NCI-H1048 (cell line): Measurements from ENCODE around the gene C12orf57.
A peak's percentile ranks its signal among the peaks of the same experiment; 100 is the strongest.
"Not testable (repeated sequence)": the region's sequence is repeated elsewhere in the genome, so short reads cannot be mapped to it uniquely, and the experiment has no call there.

Experiments used
- DNase-seq: peaks from one replicate; lab custom pipeline; 2025; lab: John Stamatoyannopoulos, UW

The C12orf57 gene, protein sequence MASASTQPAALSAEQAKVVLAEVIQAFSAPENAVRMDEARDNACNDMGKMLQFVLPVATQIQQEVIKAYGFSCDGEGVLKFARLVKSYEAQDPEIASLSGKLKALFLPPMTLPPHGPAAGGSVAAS

DNA sequence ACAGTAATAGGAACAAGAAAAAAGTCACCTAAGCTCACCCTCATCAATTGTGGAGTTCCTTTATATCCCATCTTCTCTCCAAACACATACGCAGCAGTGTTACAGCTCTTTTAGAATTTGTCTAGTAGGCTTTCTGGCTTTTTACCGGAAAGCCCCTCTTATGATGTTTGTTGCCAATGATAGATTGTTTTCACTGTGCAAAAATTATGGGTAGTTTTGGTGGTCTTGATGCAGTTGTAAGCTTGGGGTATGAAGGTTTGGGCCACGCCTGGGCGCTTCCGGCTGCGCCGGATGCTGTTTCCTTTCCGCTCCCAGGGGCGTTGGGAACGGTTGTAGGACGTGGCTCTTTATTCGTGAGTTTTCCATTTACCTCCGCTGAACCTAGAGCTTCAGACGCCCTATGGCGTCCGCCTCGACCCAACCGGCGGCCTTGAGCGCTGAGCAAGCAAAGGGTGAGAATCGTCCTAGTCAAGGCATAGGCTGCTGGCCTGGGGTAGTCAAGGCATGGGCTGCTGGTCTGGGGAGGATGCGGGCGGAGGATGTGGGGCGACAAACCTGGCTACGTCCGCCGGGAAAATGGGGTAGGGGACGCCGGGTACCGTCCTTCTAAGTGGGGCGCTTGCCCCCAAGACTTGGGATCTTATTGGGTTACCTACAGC, at the start of gene C12orf57, which contains the start of gene RNU7-1:
TSS of gene C12orf57 (plus strand) at position 301 of the 659 bp plus-strand sequence. CDS start at position 401, 100 bp downstream.
TSS of gene RNU7-1 (plus strand) at position 95 of the 659 bp plus-strand sequence.
- DNase-seq: peak; percentile 41

DNA sequence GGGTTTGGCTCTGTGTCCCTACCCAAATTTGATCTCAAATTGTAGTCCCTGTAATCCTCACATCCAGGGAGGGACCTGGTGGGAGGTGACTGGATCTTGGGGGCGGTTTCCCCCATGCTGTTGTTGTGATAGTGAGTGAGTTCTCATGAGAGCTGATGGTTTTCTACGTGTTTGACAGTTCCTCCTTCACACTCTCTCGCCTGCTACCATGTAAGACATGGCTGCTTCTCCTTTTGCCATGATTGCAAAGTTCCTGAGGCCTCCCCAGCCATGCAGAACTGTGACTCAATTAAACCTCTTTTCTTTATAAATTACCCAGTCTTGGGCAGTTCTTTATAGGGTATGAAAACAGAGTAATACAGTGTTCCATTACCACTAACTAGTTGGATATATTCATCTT, 49.5 kb upstream of the C12orf57 start:
- no peak for DNase-seq

DNA sequence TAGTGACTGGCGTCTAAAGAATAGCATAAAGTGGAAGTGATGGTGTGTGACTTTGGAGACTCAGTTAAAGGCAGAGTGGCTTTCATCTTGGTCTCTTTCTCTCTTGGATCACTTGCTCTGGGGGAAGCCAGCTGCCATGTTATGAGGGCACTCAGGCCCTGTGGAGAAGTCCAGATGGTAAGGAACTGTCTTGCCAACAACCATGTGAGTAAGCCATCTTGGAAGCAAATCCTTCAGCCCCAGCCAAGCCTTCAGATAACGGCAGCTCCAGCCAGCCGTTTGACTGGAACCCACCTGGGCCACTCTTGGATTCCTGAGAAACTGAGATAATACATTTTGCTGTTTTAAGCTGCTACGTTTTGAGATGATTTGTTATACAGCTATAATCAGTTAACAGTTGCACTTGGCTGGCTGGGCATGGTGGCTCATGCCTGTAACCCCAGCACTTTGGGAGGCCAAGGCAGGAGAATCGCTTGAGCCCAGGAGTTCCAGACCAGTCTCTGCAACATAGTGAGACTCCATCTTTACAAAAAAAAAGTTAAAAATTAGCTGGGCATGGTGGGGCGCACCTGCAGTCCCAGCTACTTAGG, 46.9 kb upstream of the C12orf57 start:
- no peak for DNase-seq

DNA sequence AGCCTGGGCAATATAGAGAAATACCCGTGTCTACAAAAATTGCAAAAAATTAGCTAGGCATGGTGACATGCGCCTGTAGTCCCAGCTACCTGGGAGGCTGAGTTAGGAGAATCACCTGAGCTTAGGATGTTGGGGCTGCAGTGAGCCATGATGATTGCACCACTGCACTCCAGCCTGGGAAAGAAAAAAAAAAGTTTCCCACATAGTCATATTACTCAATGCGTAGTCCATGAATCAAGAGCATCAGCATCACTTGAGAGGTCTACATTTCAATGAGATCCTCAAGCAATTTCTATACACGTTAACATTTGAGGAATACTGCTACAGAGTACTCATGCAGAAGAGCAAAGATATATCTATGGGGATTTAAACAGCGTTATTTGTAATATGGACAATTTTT, 44.4 kb upstream of the C12orf57 start:
- no peak for DNase-seq

DNA sequence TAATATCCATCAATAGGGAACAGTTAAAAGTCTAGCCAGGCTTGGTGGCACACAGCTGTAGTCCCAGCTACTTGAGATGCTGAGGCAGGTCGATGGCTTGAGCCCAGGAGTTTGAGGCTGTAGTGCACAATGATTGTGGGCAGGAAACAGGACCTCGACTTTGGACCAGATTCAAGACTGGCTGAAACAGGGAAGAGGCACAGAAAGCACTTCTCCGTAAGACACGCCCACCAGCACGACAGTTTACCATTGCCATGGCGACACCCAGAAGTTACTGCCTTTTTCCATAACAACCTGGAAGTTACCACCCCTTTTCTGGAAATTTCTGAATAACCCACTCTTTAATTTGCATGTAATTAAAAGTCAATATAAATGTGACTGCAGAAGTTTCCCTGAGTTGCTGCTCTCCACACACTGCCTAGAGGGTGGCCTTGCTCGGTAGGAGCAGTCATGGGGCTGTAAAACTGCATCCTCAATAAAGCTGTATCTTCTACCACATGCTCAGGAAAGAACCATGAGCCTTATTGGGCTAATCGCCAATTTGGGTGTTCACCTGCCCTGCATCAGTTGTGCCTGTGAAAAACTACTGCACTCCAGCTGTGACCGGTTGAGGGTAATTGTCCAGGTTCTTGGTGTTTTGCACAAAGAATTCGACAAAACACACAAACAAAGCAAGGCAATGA, 43.8 kb upstream of the C12orf57 start:
- DNase-seq: peak; percentile 68

DNA sequence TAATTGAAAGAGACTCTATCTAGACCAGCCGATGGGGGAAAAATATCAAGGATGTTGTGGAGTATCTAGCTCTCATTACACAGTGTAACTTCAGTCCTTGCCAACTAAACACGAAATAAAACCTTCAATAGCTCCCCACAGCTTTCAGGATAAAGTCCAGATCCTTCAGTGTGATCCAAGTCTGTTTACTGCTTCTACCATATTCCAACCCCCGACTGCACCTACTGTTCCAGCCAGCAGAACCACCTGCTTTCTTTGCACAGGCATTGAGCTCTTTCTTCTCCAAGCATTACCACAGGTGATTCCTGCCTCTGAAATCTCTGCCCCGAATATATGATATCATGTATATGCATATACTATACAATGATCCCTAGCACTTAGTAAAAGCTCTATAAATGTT, 41.4 kb upstream of the C12orf57 start:
- no peak for DNase-seq

DNA sequence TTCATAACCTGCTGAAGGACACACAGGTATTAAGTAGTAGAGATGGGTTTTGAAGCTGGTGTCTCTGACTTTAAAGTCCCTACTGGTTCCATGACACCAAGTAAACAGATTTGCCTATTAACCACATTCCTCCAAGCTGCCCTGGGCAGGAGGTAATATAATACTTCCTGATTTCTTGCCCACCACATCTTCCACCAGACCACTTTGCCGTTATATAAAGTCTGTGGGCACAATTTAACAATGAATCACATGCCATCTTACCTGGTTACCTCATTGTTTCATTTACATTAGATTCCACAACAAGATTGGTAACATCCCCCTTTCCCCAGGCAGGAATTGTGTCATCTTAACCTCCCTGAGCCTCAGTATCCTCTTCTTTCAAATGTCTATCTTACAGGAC, 40.1 kb upstream of the C12orf57 start:
- no peak for DNase-seq

DNA sequence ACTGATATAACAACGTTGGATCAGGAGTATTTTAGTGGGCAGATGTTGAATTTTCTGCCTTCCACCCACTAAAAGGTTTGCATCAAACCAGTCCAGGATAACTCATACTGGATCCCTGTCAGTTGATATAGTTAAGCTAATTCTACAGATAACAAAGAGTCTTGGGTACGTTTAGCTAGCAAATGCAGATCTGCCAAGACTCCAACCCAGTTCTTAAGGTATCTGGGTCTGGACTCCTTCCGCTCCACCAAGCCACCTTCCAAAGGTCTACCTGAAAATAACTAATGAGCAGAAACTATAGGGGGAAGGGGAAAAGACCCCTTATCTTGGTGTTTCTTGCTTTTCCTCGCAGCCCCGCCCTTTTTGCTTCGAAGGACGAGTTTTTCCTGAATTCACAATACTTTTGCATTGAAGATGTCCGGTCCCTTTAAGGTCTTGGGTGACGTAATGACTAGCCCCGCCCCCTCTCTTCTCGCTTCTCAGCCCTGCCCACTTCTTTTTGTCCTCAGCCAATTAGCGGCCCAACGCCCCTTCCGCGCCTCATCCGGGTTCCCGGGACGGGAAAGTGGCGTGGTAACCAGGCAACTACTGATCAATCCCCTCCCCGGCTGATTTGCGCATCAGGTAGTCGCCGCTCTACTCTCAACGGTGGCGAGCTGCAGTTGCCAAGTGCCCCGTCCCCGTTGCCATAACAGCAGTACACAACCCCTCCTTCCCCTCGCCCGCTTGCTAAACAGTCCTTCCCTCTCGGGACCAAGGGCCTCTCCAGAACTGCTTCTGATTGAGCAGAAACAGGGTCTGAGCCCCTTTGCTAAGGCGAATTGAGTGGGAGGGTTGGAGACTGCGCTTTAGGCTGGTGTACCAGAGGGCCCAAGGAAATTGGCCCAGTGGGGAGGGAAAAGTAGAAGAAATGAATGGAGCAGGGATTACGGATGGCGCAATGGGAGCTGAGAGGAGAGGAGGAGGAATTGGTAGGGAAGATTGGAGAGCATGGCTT, 39.2 kb upstream of the C12orf57 start, which contains the start of gene LRRC23:
TSS of gene LRRC23 (plus strand) at position 543 of the 997 bp plus-strand sequence. CDS start 812 bp downstream, outside the sequence.
- DNase-seq: peak; percentile 96

DNA sequence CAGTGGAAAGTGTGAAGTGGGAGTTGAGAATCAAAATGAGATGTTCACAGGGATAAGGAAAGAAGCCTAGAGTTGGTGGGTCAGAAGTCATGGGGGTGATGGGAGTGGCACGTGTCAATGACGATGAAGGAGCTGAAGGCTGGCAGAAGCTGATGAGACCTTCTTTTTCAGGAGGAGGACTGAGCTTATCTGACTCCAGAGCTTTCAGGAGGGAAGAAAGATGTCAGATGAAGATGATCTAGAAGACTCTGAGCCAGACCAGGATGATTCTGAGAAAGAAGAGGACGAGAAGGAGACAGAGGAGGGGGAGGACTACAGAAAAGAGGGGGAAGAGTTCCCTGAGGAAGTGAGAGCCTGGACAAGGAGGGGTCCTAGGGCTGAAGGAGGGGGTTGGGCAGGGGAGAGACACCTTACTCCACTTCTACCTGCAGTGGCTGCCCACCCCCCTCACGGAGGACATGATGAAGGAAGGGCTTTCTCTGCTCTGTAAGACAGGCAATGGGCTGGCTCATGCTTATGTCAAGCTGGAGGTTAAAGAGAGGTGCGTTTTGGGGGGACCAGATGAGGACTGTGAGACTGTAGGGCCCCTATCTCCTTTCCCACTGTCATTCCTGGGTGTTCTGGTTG, 38.3 kb upstream of the C12orf57 start:
- no peak for DNase-seq

DNA sequence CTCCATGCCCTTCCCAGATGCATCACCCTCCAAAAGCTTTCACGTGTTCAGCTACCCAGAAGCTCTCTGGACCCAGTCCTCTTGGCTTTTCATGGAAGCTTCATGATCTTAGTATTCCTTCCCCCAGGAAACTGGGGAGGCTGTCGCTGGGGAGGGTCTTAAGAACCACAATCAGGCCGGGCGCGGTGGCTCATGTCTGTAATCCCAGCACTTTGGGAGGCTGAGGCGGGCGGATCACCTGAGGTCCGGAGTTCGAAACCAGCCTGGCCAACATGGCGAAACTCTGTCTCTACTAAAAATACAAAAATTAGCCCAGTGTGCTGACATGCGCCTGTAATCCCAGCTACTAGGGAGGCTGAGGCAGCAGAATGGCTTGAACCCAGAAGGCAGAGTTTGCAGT, 35.7 kb upstream of the C12orf57 start:
- DNase-seq: not testable (repeated sequence)

DNA sequence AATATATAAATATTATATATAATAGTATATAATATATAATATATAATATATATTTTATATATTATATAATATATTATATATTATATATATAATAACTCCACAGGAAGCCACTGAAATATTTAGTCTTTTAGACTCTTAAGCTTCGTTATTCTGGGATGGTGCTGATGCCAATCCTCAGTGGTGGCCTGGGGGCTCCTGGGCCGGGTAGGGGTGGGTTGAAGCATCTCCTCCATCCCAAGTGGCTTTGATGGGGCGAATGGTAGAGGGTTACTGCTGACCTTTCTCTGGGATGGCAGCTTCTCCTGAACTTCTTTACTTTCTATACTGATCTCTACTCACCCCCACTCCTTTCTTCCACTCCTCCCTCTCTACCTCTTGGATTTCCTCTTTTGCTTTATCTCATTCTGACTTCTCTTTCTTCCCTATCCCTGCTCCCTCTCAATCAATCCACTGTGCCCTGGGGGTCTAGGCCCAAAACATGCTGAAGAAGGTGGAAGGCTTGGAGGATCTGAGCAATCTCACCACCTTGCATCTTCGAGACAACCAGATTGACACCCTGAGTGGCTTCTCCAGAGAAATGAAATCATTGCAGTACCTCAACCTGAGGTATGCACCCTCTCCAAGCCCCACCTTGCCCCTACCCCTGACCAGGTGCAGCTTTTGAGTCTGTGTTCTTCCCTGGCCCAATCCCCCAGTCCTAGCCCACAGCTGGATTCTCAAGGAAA, 34.2 kb upstream of the C12orf57 start:
- DNase-seq: no peak

DNA sequence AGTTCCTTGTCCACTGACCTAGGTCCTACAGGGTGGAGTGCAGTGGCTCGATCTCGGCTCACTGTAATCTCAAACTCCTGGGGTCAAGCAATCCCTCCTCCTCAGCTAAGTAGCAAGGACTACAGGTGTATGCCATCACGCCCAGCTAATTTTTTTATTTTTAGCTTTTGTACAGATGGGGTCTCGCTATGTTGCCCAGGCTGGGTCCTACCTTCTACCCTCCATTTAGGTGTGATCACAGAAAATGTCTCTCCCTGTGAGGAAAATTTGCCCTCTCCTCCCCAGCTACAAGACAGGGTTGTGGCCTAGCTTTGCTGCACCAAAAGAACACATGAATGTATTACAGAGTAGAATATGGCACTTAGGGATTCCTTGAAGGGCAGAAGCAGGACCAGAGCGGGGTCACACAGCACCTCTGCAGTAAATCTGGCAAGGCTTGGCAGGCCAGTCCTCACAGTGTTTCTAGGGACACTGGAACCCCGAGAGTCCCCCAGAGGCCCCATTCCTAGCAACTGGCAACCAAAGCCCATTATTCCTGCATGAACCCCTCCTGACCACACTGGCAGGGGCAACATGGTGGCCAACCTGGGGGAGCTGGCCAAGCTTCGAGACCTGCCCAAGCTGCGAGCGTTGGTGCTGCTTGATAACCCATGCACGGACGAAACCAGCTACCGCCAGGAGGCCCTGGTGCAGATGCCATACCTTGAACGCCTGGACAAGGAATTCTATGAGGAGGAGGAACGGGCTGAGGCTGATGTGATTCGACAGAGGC, 31.5 kb upstream of the C12orf57 start:
- no peak for DNase-seq

DNA sequence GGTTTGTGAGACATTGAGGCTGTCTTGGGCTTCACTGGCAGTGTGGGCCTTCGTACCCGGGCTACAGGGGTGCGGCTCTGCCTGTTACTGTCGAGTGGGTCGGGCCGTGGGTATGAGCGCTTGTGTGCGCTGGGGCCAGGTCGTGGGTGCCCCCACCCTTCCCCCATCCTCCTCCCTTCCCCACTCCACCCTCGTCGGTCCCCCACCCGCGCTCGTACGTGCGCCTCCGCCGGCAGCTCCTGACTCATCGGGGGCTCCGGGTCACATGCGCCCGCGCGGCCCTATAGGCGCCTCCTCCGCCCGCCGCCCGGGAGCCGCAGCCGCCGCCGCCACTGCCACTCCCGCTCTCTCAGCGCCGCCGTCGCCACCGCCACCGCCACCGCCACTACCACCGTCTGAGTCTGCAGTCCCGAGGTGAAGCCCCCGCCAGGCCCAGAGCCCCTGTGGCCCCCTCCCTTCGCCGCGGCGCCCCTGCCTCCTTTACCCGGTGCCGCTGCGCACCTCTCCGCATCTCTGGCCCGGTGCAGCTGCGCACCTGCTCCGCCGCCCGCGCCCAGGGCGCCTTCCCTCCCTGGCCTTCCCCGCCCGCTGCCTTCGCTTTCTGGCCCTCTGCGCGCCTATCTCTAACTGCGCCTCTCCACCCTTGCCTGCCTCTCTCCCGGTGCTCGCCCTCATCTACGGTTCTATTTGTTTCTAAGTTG, 29.4 kb upstream of the C12orf57 start, which contains the start of gene ENO2:
TSS of gene ENO2 (plus strand) at position 335 of the 701 bp plus-strand sequence. CDS start 1,253 bp downstream, outside the sequence.
- no peak for DNase-seq

DNA sequence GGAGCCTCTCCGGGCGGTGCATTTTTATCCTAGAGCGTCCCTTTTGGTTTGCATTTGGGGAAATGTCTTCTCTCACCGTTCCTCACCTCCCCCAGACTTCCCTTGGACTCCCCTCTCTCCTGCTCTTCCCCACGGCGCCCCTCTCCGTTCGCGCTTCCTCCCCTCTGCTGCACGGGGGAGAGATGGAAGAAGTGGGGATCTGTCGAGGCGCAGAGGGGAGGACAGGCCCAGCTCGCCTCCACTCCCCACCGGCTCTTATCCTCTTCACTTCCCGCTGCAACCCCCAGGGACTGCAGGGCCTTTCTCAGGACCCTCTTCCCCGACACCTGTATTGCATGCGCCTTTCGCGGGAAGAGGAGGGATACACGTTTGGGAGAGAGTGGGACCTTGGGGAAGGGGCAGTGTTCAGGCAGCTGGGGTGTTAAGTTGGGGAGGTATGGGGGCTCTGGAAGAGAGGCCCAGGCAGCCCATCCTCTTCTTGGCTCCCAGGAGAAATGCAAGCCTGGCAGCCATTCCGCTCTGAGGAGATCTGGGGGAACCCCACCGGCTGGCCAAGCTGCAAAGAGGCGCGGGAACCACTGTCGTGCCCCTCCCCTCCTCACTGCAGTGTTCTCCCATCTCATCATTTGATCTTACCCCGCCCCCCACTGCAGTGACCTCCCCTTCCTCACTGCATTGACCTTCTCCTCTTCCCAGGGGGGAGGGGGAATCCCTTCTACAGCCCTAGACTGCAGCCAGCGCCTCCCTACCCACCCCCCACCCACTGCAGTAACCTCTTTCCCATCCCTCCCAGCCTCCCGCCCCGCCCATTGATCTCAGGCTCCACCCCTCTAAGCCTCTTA, 28.7 kb upstream of the C12orf57 start:
- DNase-seq: no peak

DNA sequence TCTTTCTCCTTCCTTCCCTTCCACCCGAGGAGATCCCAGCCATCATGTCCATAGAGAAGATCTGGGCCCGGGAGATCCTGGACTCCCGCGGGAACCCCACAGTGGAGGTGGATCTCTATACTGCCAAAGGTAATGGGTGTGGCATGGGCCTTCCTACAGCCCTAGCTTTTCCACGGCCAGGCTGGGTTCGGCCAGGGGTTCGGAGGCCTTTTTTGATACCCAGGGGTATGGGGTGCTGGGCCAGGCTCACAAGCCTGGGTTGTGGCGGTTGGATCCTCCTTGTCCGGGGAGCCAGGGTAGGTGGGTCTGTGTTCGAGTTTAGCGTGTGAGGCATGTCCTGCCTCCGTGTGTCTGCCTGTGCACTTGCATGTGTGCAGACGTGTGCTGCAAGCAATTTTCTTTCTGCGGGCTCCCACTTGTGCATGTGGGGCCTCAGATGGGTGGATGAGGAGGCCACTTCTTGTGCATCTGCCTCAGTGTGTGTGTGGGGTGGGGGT, 28.0 kb upstream of the C12orf57 start:
- DNase-seq: no peak

DNA sequence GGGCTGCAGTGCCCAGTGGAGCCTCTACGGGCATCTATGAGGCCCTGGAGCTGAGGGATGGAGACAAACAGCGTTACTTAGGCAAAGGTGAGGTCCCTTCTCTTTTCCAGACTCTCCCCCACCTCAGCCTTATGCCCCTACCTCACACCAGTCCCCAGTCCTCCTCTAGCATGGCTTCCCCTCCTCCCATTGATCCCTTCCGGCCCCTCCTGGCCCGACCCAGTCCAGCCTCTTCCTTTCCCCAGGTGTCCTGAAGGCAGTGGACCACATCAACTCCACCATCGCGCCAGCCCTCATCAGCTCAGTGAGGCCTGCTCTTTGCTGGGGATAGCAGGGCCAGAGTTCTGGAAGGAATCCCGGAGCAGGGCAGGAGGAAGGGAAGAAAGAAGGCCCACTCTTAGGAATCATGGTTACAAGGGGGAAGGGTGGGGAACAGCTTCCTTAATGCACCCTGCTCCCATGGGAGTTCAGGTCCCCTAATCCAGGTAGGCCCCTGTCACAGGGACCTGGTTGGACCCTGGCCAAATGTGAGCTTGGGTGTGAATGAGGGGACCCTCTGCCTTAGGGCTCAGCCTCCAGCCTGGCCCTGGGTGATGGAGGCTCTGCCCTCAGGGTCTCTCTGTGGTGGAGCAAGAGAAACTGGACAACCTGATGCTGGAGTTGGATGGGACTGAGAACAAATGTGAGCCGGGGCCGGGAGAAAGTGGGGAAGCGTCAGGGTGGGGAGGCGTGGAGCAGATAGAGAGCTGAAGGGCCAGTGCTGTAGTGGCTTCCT, 27.2 kb upstream of the C12orf57 start:
- DNase-seq: no peak
